K562 (cell line): Measurements from ENCODE around the gene TCAP. TPM values are rescaled to one million over a fixed set of nuclear protein-coding genes. Genes with fewer than 3 reads are reported as not detected.

ENCODE experiments used
- GABPA ChIP-seq: fragments of 200-800 bp; sonication (Bioruptor generic); conservative IDR thresholded peaks from 2 replicates; pipeline ENCODE4 v1.6.1; 2016; ENCODE audit warnings: low read depth, missing genetic modification characterization, missing compliant biosample characterization
- KLF16 ChIP-seq: IDR thresholded peaks from 2 replicates; pipeline ENCODE4 v1.6.1; 2016; ENCODE audit warnings: antibody characterized with exemption
- TBP ChIP-seq: optimal IDR thresholded peaks from 2 replicates; pipeline ENCODE3; 2011; ENCODE audit warnings: low read depth, low read length, improper control_type of control experiment
- ZNF140 ChIP-seq: fragments of 250-450 bp; sonication (Bioruptor Pico); IDR thresholded peaks from 2 replicates; pipeline ENCODE4 v1.8.0; 2021; ENCODE audit warnings: moderate library complexity, mild to moderate bottlenecking, inconsistent platforms
- ZNF24 ChIP-seq: fragments of 450-650 bp; IDR thresholded peaks from 2 replicates; pipeline ENCODE4 v1.6.1; 2016
- ZNF780A ChIP-seq: fragments of 250-450 bp; sonication (Bioruptor Pico); IDR thresholded peaks from 2 replicates; pipeline ENCODE4 v1.5.0; 2021; ENCODE audit warnings: mild to moderate bottlenecking
- polyA plus RNA-seq, 8 experiments: library from polyadenylated mRNA; depleted of rRNA in 4 of 8; stranded (reverse) in 5 of 8; unstranded in 3 of 8; fragments of >200 nt; fragmentation: Nextera tagmentation in 2 of 8; fragmentation: Illumina TruSeq in 1 of 8; extraction: Ambion mirVana in 2 of 8; extraction: Trizol in 1 of 8; gene quantifications; 2 replicates each; pipeline versions ENCODE4 v1.2.1 to v1.2.3, GENCODE V29; 2011 to 2014; ENCODE audit warnings: inconsistent platforms in 1 of 8, missing spikeins in 1 of 8
- total RNA-seq, 7 experiments: library from RNA; depleted of rRNA in 6 of 7; stranded (reverse); fragments of >200 nt in 6 of 7; fragmentation: Illumina TruSeq in 2 of 7; extraction: Trizol in 2 of 7; gene quantifications; 2 replicates each; pipeline versions ENCODE4 v1.2.1 to v1.2.3, GENCODE V29; 2011 to 2021; ENCODE audit warnings: low replicate concordance in 1 of 7
- TF ChIP-seq, protein P1 (sequence below): fragments of 450-650 bp; IDR thresholded peaks from 2 replicates; pipeline ENCODE4 v1.6.1; 2017; ENCODE audit warnings: antibody characterized with exemption, mild to moderate bottlenecking
- TF ChIP-seq, protein P2 (sequence below): fragments of 200-800 bp; sonication (Bioruptor generic); IDR thresholded peaks from 2 replicates; pipeline ENCODE4 v1.6.1; 2017; ENCODE audit warnings: missing genetic modification characterization, missing compliant biosample characterization
- TF ChIP-seq, protein P3 (sequence below), 2 experiments: IDR thresholded peaks; 2 replicates each; pipeline ENCODE4 v1.6.1; 2012; ENCODE audit warnings: improper control_type of control experiment in 2 of 2, low read depth in 2 of 2, low read length in 2 of 2, borderline replicate concordance in 1 of 2

TCAP gene
- total and polyA plus RNA-seq, 9 of the 15 experiments (the other 6 are each of a cell fraction or from before 2014, with no cell fraction given): 0.33 to 1.4 (median 0.82) TPM; not detected in 2

DNA sequence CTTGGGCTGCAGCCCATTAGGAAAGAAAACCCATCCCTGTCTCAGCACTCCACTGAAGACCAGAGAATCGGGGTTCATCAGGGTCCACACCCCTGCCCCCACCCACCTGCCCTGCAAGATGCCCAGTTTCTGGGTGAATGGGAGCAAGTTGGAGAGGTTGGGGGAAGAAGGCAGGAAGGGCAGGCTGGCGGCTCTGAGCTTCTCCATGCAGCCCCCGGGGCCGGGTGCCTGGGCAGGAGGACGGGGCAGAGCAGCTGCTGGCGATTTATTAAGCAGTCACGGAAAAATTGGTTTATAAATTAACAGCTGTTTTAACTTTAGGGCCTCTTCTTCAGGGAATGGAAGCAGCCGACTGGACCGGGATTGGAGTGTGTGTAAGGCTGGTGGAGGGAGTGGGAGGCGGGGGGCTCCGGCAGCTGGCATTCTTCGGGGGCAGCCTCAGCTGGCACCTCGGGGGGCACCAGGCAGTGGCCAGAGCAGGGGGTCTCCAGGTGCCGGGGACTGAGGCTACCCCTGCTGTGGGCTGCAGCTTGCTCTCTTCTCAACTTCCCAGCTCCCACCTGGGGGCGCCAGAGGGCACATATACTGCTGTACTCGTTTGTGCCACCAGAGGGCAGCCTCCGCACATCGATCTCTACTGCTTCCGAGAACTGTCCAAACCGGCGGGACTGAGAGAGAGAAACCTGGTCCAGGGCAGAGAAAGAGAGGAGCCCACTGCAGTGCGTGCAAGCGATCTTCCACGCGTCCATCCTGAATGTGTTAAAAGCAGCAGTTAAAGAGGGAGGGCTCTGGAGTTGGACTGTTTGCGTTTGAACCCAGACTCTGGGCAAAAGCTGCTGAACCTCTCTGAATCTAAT is 43.4 kb upstream of the TCAP start (continued):
- TF ChIP-seq, protein P1, sequence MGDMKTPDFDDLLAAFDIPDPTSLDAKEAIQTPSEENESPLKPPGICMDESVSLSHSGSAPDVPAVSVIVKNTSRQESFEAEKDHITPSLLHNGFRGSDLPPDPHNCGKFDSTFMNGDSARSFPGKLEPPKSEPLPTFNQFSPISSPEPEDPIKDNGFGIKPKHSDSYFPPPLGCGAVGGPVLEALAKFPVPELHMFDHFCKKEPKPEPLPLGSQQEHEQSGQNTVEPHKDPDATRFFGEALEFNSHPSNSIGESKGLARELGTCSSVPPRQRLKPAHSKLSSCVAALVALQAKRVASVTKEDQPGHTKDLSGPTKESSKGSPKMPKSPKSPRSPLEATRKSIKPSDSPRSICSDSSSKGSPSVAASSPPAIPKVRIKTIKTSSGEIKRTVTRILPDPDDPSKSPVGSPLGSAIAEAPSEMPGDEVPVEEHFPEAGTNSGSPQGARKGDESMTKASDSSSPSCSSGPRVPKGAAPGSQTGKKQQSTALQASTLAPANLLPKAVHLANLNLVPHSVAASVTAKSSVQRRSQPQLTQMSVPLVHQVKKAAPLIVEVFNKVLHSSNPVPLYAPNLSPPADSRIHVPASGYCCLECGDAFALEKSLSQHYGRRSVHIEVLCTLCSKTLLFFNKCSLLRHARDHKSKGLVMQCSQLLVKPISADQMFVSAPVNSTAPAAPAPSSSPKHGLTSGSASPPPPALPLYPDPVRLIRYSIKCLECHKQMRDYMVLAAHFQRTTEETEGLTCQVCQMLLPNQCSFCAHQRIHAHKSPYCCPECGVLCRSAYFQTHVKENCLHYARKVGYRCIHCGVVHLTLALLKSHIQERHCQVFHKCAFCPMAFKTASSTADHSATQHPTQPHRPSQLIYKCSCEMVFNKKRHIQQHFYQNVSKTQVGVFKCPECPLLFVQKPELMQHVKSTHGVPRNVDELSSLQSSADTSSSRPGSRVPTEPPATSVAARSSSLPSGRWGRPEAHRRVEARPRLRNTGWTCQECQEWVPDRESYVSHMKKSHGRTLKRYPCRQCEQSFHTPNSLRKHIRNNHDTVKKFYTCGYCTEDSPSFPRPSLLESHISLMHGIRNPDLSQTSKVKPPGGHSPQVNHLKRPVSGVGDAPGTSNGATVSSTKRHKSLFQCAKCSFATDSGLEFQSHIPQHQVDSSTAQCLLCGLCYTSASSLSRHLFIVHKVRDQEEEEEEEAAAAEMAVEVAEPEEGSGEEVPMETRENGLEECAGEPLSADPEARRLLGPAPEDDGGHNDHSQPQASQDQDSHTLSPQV: peak; percentile 80; the same call in 1 of the 2 replicates
- TF ChIP-seq GABPA: no peak
- TF ChIP-seq, protein P2, sequence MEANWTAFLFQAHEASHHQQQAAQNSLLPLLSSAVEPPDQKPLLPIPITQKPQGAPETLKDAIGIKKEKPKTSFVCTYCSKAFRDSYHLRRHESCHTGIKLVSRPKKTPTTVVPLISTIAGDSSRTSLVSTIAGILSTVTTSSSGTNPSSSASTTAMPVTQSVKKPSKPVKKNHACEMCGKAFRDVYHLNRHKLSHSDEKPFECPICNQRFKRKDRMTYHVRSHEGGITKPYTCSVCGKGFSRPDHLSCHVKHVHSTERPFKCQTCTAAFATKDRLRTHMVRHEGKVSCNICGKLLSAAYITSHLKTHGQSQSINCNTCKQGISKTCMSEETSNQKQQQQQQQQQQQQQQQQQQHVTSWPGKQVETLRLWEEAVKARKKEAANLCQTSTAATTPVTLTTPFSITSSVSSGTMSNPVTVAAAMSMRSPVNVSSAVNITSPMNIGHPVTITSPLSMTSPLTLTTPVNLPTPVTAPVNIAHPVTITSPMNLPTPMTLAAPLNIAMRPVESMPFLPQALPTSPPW (CRISPR knock-in tag): peak; percentile 38; the same call in 1 of the 2 replicates
- TF ChIP-seq ZNF140 (CRISPR knock-in tag): no peak
- TF ChIP-seq ZNF780A (CRISPR knock-in tag): no peak
- TF ChIP-seq KLF16: peak; percentile 82
- TF ChIP-seq ZNF24: peak; percentile 36; the same call in 1 of the 2 replicates
- peak; percentile 37 for TF ChIP-seq TBP
- TF ChIP-seq, protein P3, sequence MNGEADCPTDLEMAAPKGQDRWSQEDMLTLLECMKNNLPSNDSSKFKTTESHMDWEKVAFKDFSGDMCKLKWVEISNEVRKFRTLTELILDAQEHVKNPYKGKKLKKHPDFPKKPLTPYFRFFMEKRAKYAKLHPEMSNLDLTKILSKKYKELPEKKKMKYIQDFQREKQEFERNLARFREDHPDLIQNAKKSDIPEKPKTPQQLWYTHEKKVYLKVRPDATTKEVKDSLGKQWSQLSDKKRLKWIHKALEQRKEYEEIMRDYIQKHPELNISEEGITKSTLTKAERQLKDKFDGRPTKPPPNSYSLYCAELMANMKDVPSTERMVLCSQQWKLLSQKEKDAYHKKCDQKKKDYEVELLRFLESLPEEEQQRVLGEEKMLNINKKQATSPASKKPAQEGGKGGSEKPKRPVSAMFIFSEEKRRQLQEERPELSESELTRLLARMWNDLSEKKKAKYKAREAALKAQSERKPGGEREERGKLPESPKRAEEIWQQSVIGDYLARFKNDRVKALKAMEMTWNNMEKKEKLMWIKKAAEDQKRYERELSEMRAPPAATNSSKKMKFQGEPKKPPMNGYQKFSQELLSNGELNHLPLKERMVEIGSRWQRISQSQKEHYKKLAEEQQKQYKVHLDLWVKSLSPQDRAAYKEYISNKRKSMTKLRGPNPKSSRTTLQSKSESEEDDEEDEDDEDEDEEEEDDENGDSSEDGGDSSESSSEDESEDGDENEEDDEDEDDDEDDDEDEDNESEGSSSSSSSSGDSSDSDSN (IDR thresholded peaks at IDR 0.05; ENCODE audit: borderline replicate concordance in 1 of 2, low read depth in 2 of 2, low read length in 2 of 2): 0 out of 4 replicates have a peak, but pooled peaks of 1 of the 2 experiments have one; percentile 38
